CD4-positive, alpha-beta T cell (primary cell): ENCODE measurements around the gene SMAD3. TPM values are rescaled to one million over a fixed set of nuclear protein-coding genes. Genes with fewer than 3 reads are reported as not detected.

ENCODE experiments used
- ATAC-seq: fragments of 200-7000 bp; cut with Tn5 transposase; one replicate; pipeline ENCODE4 v1.10.0; 2022; ENCODE audit warnings: mild to moderate bottlenecking; ENCODE audit not compliant: poor library complexity
- CTCF ChIA-PET: fragments of 350-600 bp; sonication (Branson Sonifier 250); formaldehyde crosslinking; loops from one replicate; lab custom pipeline; 2021; ENCODE audit warnings: antibody characterized with exemption, inconsistent platforms; lab: Charles Lee
- POLR2A ChIA-PET: fragments of 350-600 bp; sonication (Branson Sonifier 250); formaldehyde crosslinking; loops from one replicate; lab custom pipeline; 2021; ENCODE audit warnings: antibody characterized with exemption, inconsistent platforms; lab: Charles Lee
- DNase-seq, 14 experiments: peaks; one replicate each; pipeline ENCODE4 v3.0.0-alpha.2; 2013 to 2020; ENCODE audit warnings: mixed read lengths in 2 of 14
- H3K27ac ChIP-seq, 2 donors: one replicate each; pipeline versions ENCODE4 v1.5.1 to v1.7.0; 2013; ENCODE audit warnings: low read length in 2 of 2, low read depth in 1 of 2, mild to moderate bottlenecking in 1 of 2
- H3K27me3 ChIP-seq, 2 experiments: 1 replicate in 1 of 2; 2 replicates in 1 of 2; pipeline versions ENCODE4 v1.6.1 to v1.7.0; 2013; ENCODE audit warnings: low read length in 2 of 2, control low read depth in 1 of 2, mild to moderate bottlenecking in 1 of 2, moderate library complexity in 1 of 2; ENCODE audit not compliant: insufficient read depth in 2 of 2, control insufficient read depth in 1 of 2
- H3K36me3 ChIP-seq: one replicate; pipeline ENCODE4 v1.6.1; 2013; ENCODE audit warnings: low read length, control low read depth; ENCODE audit not compliant: insufficient read depth
- H3K4me1 ChIP-seq: one replicate; pipeline ENCODE4 v1.6.1; 2013; ENCODE audit warnings: low read length, control low read depth; ENCODE audit not compliant: insufficient read depth
- H3K4me3 ChIP-seq: one replicate; pipeline ENCODE4 v1.5.1; 2013; ENCODE audit warnings: mild to moderate bottlenecking, low read length, moderate library complexity
- H3K9me3 ChIP-seq, 2 experiments: 1 replicate in 1 of 2; 2 replicates in 1 of 2; pipeline versions ENCODE4 v1.6.1 to v1.7.0; 2013; ENCODE audit warnings: low read length in 2 of 2, mild to moderate bottlenecking in 2 of 2, control low read depth in 1 of 2, moderate library complexity in 1 of 2; ENCODE audit not compliant: control insufficient read depth in 1 of 2, insufficient read depth in 1 of 2
- H3K27ac Mint-ChIP-seq: one replicate; pipeline ENCODE4 v1.8.0; 2020; ENCODE audit warnings: mixed read lengths
- H3K27me3 Mint-ChIP-seq: one replicate; pipeline ENCODE4 v1.8.0; 2021; ENCODE audit warnings: mixed read lengths
- H3K36me3 Mint-ChIP-seq: one replicate; pipeline ENCODE4 v1.8.0; 2021; ENCODE audit warnings: low read depth, mixed read lengths
- H3K4me1 Mint-ChIP-seq: one replicate; pipeline ENCODE4 v1.8.0; 2021; ENCODE audit warnings: low read depth, mixed read lengths
- H3K4me3 Mint-ChIP-seq: one replicate; pipeline ENCODE4 v1.8.0; 2020; ENCODE audit warnings: mild to moderate bottlenecking, mixed read lengths
- H3K9me3 Mint-ChIP-seq: one replicate; pipeline ENCODE4 v1.8.0; 2020; ENCODE audit warnings: mixed read lengths
- intact Hi-C, 2 experiments: fragments of 100-400 bp; cut with DNase I in 1 of 2; cut with micrococcal nuclease in 1 of 2; formaldehyde crosslinking; loops; one replicate each; pipeline versions ENCODE4 v1.15.1 to v1.9.0; 2023 to 2025; cut with DNase I, micrococcal nuclease
- total RNA-seq, 174 experiments: library from RNA in 2 of 174; stranded (reverse) in 2 of 174; gene quantifications; one replicate each; pipeline ENCODE4 v1.2.3 and lab custom pipeline; 2021 to 2026
- TF ChIP-seq, protein P1 (sequence below): fragments of 200-600 bp; IDR thresholded peaks from one replicate; pipeline ENCODE4 v1.8.0; 2022; ENCODE audit warnings: antibody characterized with exemption, mild to moderate bottlenecking

Gene SMAD3
- total RNA-seq, 2 experiments from 2014 or later = 30.0 to 31.0 TPM

DNA sequence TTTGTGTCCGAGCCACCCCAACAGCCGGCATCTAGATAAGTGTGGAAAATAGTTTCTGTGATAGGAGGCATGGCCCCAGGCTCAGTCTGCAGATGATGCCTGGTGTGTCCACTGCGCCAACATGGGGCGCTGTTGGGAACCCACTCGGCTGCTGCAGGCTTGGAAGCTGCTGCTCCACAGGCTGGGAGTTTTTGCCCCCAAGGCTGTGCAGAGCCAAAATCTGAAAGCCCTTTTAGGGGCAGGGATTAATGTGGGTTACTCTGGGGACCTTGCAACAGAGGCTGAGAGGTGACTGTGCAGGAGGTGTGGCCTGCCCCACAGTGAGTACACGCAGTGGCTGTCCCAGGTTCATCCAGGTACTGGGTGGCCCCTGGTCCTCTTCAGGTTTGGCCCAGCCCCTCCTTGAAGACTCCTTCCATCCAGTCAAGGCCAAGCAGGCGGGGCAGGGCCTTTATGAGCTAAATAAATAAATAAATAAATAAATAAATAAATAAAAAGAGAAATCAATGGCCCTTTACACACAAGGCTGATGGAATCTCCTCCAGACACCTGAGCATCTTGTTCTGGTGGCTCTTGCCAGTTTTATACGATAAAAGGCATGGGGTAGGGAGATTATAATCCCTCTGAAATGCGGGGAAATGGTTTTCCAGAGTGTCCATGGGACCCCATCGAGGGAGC lies 115.3 kb downstream of the SMAD3 start:
- Mint-ChIP-seq H3K4me3 (no peak overlapping the region), H3K27me3 (no peaks in the 10 kb centered on the region), H3K4me1 (peaks cover 12% of the 10 kb centered on the region), H3K9me3 (no peaks in the 10 kb centered on the region), H3K27ac (no peak overlapping the region), H3K36me3 (peaks cover 70% of the 10 kb centered on the region)
- POLR2A ChIA-PET = no interaction called here
- Histone ChIP-seq H3K4me1 (peaks cover 14% of the 10 kb centered on the region), H3K9me3 (no peaks in the 10 kb centered on the region), H3K27ac (no peak overlapping the region), H3K4me3 (no peak overlapping the region), H3K27me3 (no peaks in the 10 kb centered on the region), H3K36me3 (peaks cover 86% of the 10 kb centered on the region)
- no peak for ATAC-seq
- CTCF ChIA-PET = interaction anchor here (0.7 kb wide), 1 partner anchor 72 kb away, joined by 3 read pairs; no protein-coding TSS in a partner anchor
- TF ChIP-seq, protein P1, sequence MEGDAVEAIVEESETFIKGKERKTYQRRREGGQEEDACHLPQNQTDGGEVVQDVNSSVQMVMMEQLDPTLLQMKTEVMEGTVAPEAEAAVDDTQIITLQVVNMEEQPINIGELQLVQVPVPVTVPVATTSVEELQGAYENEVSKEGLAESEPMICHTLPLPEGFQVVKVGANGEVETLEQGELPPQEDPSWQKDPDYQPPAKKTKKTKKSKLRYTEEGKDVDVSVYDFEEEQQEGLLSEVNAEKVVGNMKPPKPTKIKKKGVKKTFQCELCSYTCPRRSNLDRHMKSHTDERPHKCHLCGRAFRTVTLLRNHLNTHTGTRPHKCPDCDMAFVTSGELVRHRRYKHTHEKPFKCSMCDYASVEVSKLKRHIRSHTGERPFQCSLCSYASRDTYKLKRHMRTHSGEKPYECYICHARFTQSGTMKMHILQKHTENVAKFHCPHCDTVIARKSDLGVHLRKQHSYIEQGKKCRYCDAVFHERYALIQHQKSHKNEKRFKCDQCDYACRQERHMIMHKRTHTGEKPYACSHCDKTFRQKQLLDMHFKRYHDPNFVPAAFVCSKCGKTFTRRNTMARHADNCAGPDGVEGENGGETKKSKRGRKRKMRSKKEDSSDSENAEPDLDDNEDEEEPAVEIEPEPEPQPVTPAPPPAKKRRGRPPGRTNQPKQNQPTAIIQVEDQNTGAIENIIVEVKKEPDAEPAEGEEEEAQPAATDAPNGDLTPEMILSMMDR = no peak
- intact Hi-C loops = loop anchor here (2.0 to 5.0 kb wide), 2 partner anchors 233 to 234 kb away; no protein-coding TSS in a partner anchor
- no peak for DNase-seq

DNA sequence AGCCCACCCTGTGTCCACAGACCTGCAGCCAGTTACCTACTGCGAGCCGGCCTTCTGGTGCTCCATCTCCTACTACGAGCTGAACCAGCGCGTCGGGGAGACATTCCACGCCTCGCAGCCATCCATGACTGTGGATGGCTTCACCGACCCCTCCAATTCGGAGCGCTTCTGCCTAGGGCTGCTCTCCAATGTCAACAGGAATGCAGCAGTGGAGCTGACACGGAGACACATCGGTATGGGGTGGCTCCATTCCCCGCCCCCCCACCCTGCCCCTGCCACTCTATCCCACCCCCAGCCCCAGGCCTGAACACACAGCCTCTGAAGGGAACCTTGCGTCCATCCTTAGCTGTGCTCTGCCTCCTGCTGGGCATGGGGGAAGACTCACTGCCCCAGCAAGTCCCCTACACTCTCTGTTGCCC lies 115.8 kb downstream of the SMAD3 start:
- Mint-ChIP-seq H3K9me3 (no peaks in the 10 kb centered on the region), H3K4me3 (no peak overlapping the region), H3K27me3 (no peaks in the 10 kb centered on the region), H3K4me1 (peaks cover 7% of the 10 kb centered on the region), H3K36me3 (peaks cover 70% of the 10 kb centered on the region), H3K27ac (no peak overlapping the region)
- Histone ChIP-seq H3K9me3 (no peaks in the 10 kb centered on the region), H3K4me3 (no peak overlapping the region), H3K36me3 (peaks cover 86% of the 10 kb centered on the region), H3K27ac (no peak overlapping the region), H3K27me3 (no peaks in the 10 kb centered on the region), H3K4me1 (peaks cover 15% of the 10 kb centered on the region)
- DNase-seq (peak in 6 of 14 experiments; percentile 12 to 46 (median 26)), ATAC-seq (no peak)
- TF ChIP-seq, protein P1 = no peak
- ChIA-PET CTCF (interaction anchor here (0.7 kb wide), 1 partner anchor 72 kb away, joined by 3 read pairs; no protein-coding TSS in a partner anchor), POLR2A (no interaction called here)
- intact Hi-C loops = loop anchor here (2.0 to 5.0 kb wide), 2 partner anchors 234 kb away; no protein-coding TSS in a partner anchor

DNA sequence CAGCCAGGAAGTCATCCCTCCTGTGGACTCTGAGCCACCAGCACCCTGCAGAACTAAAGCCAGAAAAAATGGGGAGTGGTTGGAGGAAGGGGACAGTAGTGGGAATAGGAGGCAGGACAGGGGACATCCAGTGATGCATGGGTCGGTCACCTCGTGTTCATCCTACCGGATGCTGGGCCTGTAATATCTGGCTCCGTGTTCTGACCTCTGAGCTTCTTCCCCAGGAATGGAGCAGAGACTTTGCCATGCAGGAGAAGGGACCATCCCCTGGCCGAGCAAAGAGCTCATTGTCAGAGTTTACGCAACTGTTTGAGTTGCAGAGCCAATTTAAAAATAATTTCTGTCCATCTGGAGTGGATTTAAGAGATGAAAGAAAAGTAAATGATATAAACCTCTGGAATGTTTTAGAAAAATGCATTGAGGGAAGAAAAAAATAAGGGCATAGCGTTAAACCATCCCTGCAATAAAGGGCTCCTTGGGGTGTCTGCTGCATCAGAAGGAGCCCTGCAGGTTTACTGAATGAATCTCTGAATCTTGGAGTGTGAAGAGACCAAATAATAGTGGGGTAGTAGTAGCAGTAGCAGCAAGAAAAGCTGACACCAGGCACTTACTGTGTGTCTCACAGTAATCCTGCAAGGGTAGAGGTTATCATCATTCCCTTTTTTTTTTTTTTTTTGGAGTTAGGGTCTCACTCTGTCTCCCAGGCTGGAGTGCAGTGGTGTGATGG lies 118.2 kb downstream of the SMAD3 start:
- Mint-ChIP-seq H3K4me1 (no peaks in the 10 kb centered on the region), H3K36me3 (peaks cover 76% of the 10 kb centered on the region), H3K4me3 (no peak overlapping the region), H3K27me3 (no peaks in the 10 kb centered on the region), H3K9me3 (no peaks in the 10 kb centered on the region), H3K27ac (no peak overlapping the region)
- intact Hi-C loops = loop anchor here in 1 of 2 experiments (5.0 kb wide), 1 partner anchor 236 kb away; no protein-coding TSS in a partner anchor
- Histone ChIP-seq H3K4me3 (no peak overlapping the region), H3K4me1 (peaks cover 11% of the 10 kb centered on the region), H3K36me3 (peaks cover 91% of the 10 kb centered on the region), H3K27ac (no peak overlapping the region), H3K9me3 (no peaks in the 10 kb centered on the region), H3K27me3 (no peaks in the 10 kb centered on the region)
- ATAC-seq (no peak), DNase-seq (no peak)
- POLR2A ChIA-PET = no interaction called here
- CTCF ChIA-PET = no interaction called here
- TF ChIP-seq, protein P1 = no peak
